Activated naive CD8-positive, alpha-beta T cell treated with anti-CD3 and anti-CD28 coated beads, Interleukin-2, amount 10 ng/mL, durations not matched to agents 7 days and 5 days (primary cell): ENCODE data around the gene ARV1. TPM values are rescaled to one million over a fixed set of nuclear protein-coding genes. Genes with fewer than 3 reads are reported as not detected.
"Not testable (repeated sequence)": the region's sequence is repeated elsewhere in the genome, so short reads cannot be mapped to it uniquely, and the experiment has no call there.

ENCODE experiments used
- ATAC-seq: fragments of 150-1000 bp; cut with Tn5 transposase; one replicate; pipeline ENCODE4 v1.10.0; 2021; ENCODE audit warnings: low read depth, moderate library complexity
- POLR2A ChIA-PET: fragments of 350-600 bp; sonication (Branson Sonifier 250); formaldehyde crosslinking; loops from one replicate; lab custom pipeline; 2021; ENCODE audit warnings: antibody characterized with exemption; lab: Charles Lee
- DNase-seq: peaks from one replicate; pipeline ENCODE4 v3.0.0; 2021
- H3K27ac Mint-ChIP-seq: one replicate; pipeline ENCODE4 v1.8.0; 2022; ENCODE audit warnings: mild to moderate bottlenecking, mixed read lengths
- H3K27me3 Mint-ChIP-seq: one replicate; pipeline ENCODE4 v1.8.0; 2022; ENCODE audit warnings: mild to moderate bottlenecking, moderate library complexity, mixed read lengths
- H3K36me3 Mint-ChIP-seq: one replicate; pipeline ENCODE4 v1.8.0; 2021; ENCODE audit warnings: mild to moderate bottlenecking, mixed read lengths
- H3K4me1 Mint-ChIP-seq: one replicate; pipeline ENCODE4 v1.8.0; 2021; ENCODE audit warnings: mixed read lengths
- H3K4me3 Mint-ChIP-seq: one replicate; pipeline ENCODE4 v1.8.0; 2022; ENCODE audit warnings: mild to moderate bottlenecking, moderate library complexity, mixed read lengths
- H3K9me3 Mint-ChIP-seq: one replicate; pipeline ENCODE4 v1.8.0; 2021; ENCODE audit warnings: mixed read lengths
- total RNA-seq, 2 experiments: library from RNA; stranded (reverse); gene quantifications; one replicate each; pipeline ENCODE4 v1.2.3, GENCODE V29; 2021

ARV1 gene
- total RNA-seq, 2 experiments from 2014 or later, result 17.4 to 18.6 TPM

DNA sequence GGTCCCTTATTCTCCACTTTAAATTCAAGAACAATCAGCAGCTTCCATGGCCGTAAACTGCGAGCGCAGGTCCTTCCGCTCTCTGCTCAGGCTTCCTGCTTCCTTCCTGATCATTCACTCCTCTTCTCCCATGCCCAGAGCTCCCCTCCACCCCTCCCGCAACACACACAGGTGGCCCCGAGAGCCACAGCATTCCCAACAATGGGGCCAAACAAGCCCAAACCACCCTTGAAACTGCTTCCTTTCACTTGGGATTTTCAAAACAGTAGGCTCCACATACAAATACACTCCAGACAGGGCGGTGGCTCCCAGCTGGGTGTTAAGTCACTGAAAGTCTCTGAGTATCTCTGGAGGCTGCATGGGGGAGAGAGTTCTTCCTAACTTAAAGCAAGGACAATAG is 49.8 kb downstream of the ARV1 start:
- Mint-ChIP-seq H3K4me3 (no peak overlapping the region), H3K36me3 (peaks cover 2% of the 10 kb centered on the region), H3K4me1 (peaks cover 13% of the 10 kb centered on the region), H3K27me3 (no peaks in the 10 kb centered on the region), H3K9me3 (no peaks in the 10 kb centered on the region), H3K27ac (no peak overlapping the region)
- POLR2A ChIA-PET, result no interaction called here
- no peak for DNase-seq
- ATAC-seq, result no peak

DNA sequence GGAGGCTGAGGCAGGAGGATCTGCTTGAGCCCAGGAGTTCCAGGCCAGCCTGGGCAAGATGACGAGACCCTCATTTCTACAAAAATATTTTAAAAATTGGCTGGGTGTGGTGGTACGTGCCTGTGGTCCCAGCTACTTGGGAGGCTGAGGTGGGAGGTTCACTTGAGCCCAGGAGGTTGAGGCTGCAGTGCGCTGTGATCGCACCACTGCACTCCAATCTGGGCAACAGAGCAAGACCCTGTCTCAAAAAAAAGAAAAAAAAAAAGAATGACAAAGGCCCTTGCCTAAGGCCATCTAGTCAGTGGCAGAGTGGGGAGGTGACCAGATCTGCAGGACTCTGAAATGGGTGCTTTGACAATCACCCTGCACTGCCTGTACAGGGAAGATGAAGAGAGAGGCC is 50.4 kb downstream of the ARV1 start:
- H3K4me1 Mint-ChIP-seq, result peaks cover 13% of the 10 kb centered on the region
- DNase-seq, ATAC-seq, H3K9me3 Mint-ChIP-seq, H3K4me3 Mint-ChIP-seq, POLR2A ChIA-PET, H3K27me3 Mint-ChIP-seq, H3K27ac Mint-ChIP-seq, H3K36me3 Mint-ChIP-seq: not testable (repeated sequence)

DNA sequence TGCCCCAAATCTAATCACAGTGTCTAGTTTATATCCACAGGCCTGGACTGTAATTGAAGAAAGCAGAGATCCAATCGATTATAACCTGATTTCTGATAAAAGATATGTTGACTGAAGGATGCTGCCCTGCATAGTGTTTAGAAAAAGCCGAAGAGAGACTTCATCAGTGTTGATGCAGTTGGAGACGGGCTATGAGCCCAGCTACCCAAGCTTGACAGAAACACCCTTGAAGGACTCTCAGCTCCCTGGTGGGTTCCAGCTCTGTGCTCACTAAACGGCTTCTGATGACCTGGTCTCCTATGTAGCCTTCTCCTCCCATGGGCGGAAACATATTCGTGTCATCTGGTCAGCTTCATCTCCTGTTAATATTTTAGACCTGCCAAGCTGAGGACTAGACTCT is 50.9 kb downstream of the ARV1 start:
- DNase-seq, result no peak
- Mint-ChIP-seq H3K36me3 (peaks cover 3% of the 10 kb centered on the region), H3K27me3 (no peaks in the 10 kb centered on the region), H3K27ac (no peak overlapping the region), H3K4me1 (peaks cover 13% of the 10 kb centered on the region), H3K9me3 (no peaks in the 10 kb centered on the region), H3K4me3 (no peak overlapping the region)
- ATAC-seq, result no peak
- POLR2A ChIA-PET, result no interaction called here

DNA sequence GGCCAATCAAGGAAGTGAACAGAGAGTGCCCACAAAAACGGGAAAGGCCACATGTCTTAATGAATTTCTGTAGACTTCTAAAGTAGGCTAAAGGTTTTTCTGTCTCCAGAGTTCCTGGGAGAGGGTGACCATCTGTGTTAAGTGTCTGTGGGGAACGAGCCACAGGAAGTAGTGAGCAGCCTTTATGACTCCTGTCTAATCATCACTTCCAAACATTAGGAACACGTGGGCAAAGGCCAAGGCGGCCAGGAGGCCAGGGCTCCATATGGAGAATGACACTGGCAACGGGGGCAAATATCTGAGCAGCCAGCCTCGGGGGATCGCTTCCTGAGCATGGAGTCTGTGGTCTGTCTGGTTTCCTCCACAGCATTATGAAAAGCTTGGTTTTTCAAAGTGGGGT is 54.1 kb downstream of the ARV1 start:
- Mint-ChIP-seq H3K9me3 (no peaks in the 10 kb centered on the region), H3K27me3 (no peaks in the 10 kb centered on the region), H3K4me1 (peaks cover 25% of the 10 kb centered on the region), H3K36me3 (peaks cover 3% of the 10 kb centered on the region), H3K27ac (no peak overlapping the region), H3K4me3 (no peak overlapping the region)
- ATAC-seq (no peak), DNase-seq (no peak)
- POLR2A ChIA-PET, result no interaction called here

DNA sequence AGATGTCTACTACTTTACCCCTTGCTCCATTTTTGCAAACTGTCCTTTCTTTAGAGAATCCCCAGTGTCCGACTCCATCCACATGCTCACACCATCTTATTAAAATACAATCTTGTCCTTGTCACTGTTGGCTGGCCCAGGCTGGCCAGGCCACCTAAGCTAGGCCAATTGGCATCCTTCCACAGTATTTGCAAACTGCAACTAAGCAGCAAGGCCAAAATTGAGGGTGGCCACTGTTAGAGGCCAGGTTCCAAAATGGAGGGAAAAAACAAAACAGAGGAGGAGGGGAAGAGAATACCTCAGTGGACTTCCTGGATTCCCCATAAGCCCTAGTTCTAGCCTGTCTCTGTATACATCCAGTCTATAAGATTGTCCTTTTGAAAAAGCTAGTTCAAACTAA is 56.9 kb downstream of the ARV1 start:
- ATAC-seq, result no peak
- peaks cover 24% of the 10 kb centered on the region for H3K4me1 Mint-ChIP-seq

DNA sequence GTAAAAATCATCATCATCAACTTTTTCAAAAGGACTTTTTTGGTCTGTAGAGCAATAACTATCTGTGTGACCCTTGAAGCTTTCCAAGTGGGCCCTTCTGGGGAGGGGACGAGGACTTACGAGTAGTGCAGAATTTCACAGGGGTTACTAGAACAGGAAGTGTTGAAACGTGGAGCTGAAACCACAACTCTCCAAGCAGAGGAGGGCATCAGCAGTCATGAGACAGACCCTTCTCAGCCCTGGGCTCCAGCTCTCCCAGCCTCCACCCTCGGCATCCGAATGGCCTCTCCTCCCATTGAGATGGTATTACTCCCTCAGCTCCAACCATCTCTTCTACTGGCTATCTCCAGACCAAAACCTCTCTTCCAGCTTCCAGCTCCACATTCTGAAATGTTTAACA is 57.5 kb downstream of the ARV1 start:
- DNase-seq (no peak), ATAC-seq (no peak)
- Mint-ChIP-seq H3K36me3 (peaks cover 3% of the 10 kb centered on the region), H3K27me3 (peaks cover 6% of the 10 kb centered on the region), H3K27ac (no peak overlapping the region), H3K4me1 (peaks cover 24% of the 10 kb centered on the region), H3K9me3 (no peaks in the 10 kb centered on the region), H3K4me3 (no peak overlapping the region)
- POLR2A ChIA-PET, result no interaction called here

More for the DNA sequence above, 56.9 kb downstream of the ARV1 start:
- POLR2A ChIA-PET, result no interaction called here
- Mint-ChIP-seq H3K36me3 (peaks cover 3% of the 10 kb centered on the region), H3K27me3 (peaks cover 2% of the 10 kb centered on the region), H3K9me3 (no peaks in the 10 kb centered on the region), H3K4me3 (no peak overlapping the region), H3K27ac (no peak overlapping the region)
- DNase-seq, result no peak

DNA sequence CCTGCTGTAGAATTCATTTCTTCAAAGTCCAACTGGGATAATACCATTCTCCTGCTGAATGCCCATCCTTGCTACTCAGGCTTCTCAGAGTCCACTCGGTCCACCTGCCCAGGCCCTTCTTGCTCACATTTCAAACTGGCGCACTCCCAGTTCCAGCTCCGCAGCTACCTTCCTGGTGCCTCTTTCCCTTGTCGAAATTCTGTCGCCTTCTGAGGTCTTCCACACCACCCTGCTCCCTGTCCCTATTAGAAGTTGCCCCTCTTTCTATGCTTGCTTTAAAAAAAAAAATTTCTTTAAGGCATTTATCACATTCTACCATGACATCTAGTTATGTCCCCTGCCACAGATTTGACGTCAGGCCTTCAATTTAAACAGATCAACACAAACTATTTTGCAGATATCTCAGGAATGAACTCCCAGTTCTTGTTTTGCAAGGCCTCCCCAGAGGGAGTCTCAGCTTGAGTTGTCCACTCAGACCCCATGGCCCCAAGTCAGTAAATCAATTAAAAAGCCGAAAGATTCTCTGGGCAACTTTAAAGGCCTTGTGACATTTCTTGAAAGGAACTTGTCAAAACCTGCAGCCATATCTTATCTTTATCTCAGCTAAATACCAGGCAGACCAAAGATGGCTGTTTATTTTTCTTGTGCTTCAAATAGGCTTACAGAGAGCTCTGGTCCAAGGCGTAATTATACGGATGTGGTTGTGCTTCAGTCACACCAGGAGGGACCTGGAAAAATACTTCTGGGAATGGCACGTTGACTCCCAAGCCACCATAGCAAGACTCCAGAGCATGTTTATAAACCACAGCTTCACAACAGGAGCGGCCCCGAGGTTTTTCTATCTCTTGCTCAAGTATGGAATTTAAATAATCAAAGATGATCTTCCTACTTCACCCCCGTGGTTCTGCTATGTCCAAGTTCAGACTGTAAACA is 59.0 kb downstream of the ARV1 start:
- no peak for DNase-seq
- no peak overlapping the region for H3K4me3 Mint-ChIP-seq
- H3K36me3 Mint-ChIP-seq, result peaks cover 3% of the 10 kb centered on the region
- no peak for ATAC-seq
- peaks cover 23% of the 10 kb centered on the region for H3K4me1 Mint-ChIP-seq
- H3K27ac Mint-ChIP-seq, result no peak overlapping the region
- POLR2A ChIA-PET, result interaction anchor here (2.6 kb wide), 1 partner anchor 61 kb away, joined by 8 read pairs; no protein-coding TSS in a partner anchor
- no peaks in the 10 kb centered on the region for H3K9me3 Mint-ChIP-seq
- H3K27me3 Mint-ChIP-seq, result peaks cover 18% of the 10 kb centered on the region

DNA sequence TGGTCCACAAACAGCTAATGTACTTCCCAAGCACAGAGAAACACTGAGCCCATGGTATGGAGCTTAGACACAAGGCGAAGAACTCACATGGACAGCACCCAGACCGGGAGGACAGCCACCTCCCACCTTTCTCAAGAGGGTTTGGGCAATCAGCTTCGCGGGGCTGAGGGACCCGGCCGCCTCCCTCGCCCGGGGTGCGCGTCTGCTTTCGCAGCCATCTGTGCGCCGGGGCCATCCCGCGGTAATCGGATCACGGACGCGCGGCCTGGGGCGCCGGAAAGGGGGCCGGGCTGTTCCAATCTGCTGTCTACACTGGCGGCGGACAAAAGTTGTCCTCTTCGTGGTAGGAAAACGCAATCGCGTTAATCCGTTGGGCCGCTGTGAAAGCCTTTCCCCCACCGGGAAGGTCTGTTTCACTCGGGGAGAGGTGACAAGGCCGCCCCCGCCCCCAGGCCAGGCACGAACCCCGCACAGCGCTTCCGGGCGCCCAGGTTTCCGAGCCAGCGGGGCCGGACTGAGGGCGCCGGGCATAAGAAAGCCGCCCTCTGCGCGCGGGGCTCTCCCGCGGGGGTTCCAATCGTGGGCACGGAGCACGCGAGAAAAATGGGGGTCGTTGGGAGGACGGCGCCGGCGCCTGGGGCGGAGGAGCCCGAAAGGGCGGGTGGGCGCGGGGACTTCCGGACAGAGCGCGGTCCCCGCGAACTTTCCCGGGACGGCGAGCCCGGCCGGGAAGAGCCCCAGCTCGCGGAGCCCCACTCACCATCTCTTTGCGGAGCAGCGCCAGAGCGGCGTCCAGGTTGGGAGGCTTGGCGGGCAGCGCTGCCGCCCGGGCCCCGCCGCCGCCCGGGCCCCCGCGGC is 60.5 kb downstream of the ARV1 start:
- Mint-ChIP-seq H3K27me3 (peaks cover 18% of the 10 kb centered on the region), H3K9me3 (no peaks in the 10 kb centered on the region), H3K36me3 (peaks cover 2% of the 10 kb centered on the region), H3K4me3 (peak overlapping the region; percentile 77), H3K4me1 (peaks cover 20% of the 10 kb centered on the region), H3K27ac (no peak overlapping the region)
- DNase-seq, result peak; percentile 63
- POLR2A ChIA-PET, result interaction anchor here (2.0 to 3.5 kb wide), 3 partner anchors 14 to 63 kb away, joined by 8 to 14 read pairs (median 9); partner anchors contain the start of genes ARV1 and TTC13
- ATAC-seq, result peak; percentile 41

DNA sequence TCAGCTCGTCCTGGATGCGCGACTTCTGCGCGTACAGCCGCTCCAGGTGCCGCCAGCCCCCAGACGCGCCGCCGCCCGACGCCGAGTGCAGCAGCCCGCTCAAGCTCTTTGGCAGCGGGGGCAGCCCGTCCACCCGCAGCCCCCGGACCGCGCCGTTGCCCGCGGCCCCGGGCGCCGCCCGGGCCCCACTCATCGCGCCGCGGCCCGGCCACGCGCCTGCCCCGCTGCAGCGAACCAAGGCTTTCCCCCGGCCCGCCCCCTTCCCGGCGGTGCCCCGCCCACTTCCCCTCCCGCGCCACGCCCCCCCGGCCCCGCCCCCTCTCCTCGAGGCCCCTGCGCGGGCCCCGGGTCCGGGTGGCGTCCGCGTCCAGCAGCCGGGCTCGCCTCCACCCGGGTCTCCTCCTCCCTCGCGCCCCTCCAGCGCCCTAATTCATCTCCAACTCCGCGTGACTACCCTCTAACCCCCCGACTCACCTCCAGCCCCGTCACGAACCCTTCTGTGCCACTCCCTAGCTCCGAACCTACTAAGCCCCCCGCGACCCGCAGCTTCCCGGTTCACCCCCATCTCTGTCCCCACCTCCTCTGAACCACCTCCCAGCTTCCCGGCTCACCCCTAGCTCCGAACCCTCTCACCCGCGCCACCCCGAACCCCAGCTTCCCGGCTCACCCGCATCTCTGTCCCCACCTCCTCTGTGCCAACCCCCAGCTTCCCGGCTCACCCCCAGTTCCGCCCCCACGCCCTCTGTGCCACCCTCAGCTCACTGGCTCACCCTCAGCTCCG is 61.3 kb downstream of the ARV1 start, which contains the start of gene FAM89A:
Gene FAM89A, minus strand, starts transcription at position 236 of the 781 bp plus-strand sequence. Its CDS starts 43 bp downstream, at position 193.
- POLR2A ChIA-PET, result interaction anchor here (0.6 to 3.5 kb wide), 4 partner anchors 13 to 210 kb away, joined by 3 to 14 read pairs (median 8); partner anchors contain the start of genes ARV1 and TTC13

DNA sequence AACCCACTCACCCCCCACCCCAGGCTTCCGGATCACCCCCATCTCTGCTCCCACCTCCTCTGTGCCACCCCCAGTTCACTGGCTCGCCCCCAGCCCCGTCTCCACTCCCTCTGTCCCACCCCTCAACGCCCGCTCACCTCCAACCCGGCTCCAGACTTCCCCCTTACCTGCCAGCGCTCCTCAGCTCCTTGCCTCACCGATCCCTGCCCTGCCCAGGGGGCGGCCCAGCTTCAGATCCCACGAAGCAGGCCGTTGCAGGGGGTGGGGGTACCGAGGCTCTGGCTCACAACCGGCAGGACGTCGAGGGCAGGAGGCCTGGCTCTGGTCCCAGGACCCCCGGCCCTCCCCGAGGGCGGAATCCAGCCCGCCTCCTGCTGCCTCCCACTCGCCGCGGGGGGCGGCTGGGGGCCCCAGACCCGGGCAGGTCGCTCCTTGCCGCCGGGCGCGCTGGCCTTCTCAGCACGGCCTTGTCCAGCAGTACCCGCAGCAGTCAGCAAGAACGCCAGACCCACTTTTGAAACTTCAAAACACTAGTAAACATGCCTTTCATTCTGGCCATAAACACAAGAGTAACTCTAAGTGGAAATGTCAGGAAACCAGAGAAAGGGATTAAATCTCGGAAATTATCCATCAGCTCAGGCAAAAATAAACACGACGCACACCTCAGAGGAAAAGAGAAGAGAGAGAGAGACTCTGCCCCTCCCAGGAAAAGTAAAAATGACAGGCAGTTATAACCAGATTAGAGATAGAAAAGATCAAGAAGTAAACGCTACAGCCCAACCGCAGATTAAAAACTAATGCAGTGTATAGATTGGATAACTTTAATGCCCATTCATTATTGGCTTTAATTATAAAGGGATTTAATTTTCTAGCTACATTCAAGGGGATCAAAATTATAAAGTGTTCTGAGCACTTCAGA is 62.2 kb downstream of the ARV1 start:
- no peak overlapping the region for H3K27ac Mint-ChIP-seq
- H3K4me1 Mint-ChIP-seq, result peaks cover 20% of the 10 kb centered on the region
- POLR2A ChIA-PET, result interaction anchor here (0.6 to 3.5 kb wide), 5 partner anchors 12 to 209 kb away, joined by 3 to 14 read pairs (median 8); partner anchors contain the start of genes ARV1 and TTC13
- ATAC-seq, result no peak
- H3K4me3 Mint-ChIP-seq, result peak overlapping the region; percentile 83
- H3K9me3 Mint-ChIP-seq, result no peaks in the 10 kb centered on the region
- peaks cover 20% of the 10 kb centered on the region for H3K27me3 Mint-ChIP-seq
- no peak for DNase-seq
- peaks cover 2% of the 10 kb centered on the region for H3K36me3 Mint-ChIP-seq

More for the DNA sequence above, 61.3 kb downstream of the ARV1 start, which contains the start of gene FAM89A:
- Mint-ChIP-seq H3K27me3 (peaks cover 20% of the 10 kb centered on the region), H3K4me3 (peak within 1 kb of the TSS; percentile 83), H3K27ac (peak within 1 kb of the TSS; percentile 47), H3K36me3 (peaks cover 2% of the 10 kb centered on the region), H3K4me1 (peaks cover 20% of the 10 kb centered on the region), H3K9me3 (no peaks in the 10 kb centered on the region)
- DNase-seq (peak; percentile 82), ATAC-seq (peak; percentile 71)

DNA sequence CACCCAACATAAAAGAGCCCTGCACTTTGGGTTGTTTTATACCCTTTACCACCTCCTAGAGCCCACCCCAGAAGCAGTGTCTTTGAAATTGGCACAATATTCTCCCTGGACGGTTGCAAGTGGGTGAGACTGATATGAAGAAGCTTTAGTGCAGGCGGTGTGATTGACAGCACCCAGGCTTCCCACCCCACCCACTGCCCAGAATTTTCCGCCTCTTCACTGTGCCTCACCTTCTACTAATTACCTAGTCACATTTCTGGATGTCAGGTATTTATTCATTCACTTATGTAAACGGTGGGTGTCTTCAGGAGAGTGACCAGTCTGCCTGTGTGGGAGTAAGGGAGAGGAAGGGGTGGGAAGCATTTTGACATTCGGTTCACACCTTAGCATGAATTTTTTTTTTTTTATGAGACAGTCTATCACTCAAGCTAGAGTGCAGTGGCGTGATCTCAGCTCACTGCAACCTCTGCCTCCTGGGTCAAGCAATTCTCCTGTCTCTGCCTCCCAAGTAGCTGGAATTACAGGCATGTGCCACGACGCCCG is 62.9 kb downstream of the ARV1 start:
- Mint-ChIP-seq H3K36me3 (peaks cover 2% of the 10 kb centered on the region), H3K9me3 (no peaks in the 10 kb centered on the region), H3K27me3 (peaks cover 26% of the 10 kb centered on the region), H3K4me1 (peaks cover 12% of the 10 kb centered on the region), H3K27ac (no peak overlapping the region), H3K4me3 (no peak overlapping the region)
- POLR2A ChIA-PET, result interaction anchor here (1.2 to 3.5 kb wide), 2 partner anchors 12 to 43 kb away, joined by 3 to 14 read pairs; no protein-coding TSS in a partner anchor
- no peak for DNase-seq
- no peak for ATAC-seq
